ENCODE results near the gene ZMYND10.
A peak's percentile ranks its signal among the peaks of the same experiment; 100 is the strongest.

The ZMYND10 gene

GRCh38 chr3:50345586-50346234 is at the start of gene ZMYND10:
TSS of gene ZMYND10 (minus strand) at chr3:50345732. CDS start at chr3:50345579, 153 bp downstream.
- DNase-seq: peak; percentile 88

DNA sequence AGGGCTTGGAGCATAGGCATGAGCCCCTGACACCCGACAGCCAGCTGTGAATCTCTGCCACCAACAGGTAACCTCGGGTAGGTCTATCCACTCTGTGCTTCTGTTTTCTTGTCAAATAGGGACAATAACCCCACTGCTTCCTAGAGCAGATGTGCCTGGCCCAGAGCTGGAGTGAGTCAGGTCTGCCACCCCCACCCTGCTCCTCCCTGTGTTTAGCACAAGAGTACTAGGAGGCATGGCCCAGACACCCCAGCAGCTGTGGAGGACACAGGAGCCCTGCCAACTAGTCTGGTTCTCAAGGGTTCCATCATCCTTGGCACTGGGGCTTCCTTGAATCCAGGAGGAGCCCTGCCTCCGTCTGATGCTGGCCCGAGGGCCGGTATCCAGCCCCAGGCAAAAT is 47.5 kb upstream of the ZMYND10 start:
- no peak for DNase-seq

GRCh38 chr3:50392101-50392715 is 46.7 kb upstream of the ZMYND10 start:
- peak; percentile 18 for DNase-seq

DNA sequence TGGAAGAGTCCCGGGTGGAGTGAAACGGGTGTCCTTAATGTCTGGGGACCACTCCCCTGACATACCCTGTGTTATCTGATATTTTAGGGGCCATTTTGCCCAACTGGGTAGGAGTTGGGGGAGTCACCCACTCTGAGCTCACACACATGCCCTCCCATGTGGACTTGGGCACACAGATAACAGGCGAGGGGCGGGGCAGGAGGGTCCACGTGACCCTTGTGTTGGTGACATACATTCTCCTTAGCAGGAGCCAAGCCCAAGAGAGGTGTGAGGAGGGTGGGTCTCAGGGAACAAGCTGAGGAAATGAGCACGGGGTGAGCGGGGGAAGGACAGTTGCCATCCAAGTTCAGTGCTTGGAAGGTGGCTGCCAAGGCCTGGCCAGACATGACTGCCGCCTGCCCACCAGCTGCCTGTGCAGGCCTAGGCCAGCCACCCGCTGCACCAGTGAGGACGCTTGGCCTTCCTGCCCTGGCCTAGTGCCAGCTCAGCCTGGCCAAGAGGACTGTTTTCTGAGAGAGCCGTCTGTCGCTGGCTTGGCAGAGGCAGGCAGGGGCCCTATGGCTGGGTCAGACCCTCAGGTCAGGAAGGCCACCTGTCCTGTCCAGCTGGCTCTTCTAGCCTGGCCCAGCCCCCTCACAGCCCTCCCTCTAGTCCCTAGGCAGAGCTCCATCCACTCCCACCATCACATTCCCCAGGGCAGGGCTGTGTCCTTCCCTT is 45.1 kb upstream of the ZMYND10 start:
- DNase-seq: peak; percentile 71

GRCh38 chr3:50389414-50389767 is 43.9 kb upstream of the ZMYND10 start:
- DNase-seq: no peak

DNA sequence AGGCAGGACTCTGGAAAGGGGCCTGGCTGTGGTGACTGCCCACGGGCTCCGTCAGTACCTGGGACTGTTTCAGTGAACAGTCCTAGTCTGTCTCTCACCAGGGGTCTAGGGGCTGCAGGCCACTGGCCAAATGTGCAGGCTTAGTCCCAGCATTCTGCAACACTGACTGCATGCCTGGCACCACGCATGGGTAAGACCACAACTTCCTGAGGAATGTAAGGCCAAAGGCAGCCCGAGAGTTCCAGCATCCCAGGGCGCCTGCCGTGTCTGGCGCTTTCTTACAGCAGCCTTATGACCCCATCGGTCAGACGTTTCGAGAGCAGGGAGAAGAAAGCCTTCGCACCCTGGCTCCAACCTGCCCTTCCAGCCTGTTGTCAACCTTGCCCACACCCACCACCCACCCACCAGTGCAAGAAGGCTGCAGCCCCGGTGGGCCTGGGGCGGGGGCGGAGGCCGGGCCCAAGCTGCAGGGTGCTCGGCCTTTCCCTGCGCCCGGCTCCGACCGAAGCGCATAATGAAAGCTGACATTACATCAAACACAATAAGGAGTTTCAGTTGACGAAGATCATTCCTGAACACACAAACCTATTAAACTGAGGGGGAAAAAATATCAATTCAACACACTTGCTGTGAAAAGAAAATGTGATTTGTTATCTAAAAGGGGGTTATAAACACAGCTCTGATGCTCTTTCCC is 43.3 kb upstream of the ZMYND10 start:
- no peak for DNase-seq

GRCh38 chr3:50388016-50388719 is 42.6 kb upstream of the ZMYND10 start:
- DNase-seq: peak; percentile 58

DNA sequence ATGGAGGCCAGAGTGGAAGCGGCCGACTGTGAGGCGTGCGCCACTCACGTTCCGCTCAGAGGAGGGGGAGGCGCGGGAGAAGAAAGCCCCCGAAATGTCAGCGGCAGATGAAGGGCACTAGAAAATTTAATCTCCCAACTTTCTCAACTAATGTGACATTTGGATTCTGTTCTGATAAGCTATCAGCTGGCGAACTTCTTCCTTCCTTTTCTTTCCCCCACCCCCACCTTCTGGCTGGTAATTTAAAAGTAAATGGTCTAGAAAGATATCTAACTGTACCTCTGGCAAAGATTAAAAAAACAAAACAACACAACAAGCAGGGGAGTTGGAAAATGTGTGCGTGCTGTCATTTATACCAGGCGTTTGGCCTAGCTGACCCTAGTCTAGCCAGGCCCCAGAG is 40.2 kb upstream of the ZMYND10 start:
- DNase-seq: peak; percentile 70

GRCh38 chr3:50383750-50384149 is 38.2 kb upstream of the ZMYND10 start:
- DNase-seq: no peak

GRCh38 chr3:50382722-50383121 is 37.2 kb upstream of the ZMYND10 start:
- no peak for DNase-seq

- no peak for DNase-seq
Measured at GRCh38 chr3:50381383-50381782, 35.9 kb upstream of the ZMYND10 start.

DNA sequence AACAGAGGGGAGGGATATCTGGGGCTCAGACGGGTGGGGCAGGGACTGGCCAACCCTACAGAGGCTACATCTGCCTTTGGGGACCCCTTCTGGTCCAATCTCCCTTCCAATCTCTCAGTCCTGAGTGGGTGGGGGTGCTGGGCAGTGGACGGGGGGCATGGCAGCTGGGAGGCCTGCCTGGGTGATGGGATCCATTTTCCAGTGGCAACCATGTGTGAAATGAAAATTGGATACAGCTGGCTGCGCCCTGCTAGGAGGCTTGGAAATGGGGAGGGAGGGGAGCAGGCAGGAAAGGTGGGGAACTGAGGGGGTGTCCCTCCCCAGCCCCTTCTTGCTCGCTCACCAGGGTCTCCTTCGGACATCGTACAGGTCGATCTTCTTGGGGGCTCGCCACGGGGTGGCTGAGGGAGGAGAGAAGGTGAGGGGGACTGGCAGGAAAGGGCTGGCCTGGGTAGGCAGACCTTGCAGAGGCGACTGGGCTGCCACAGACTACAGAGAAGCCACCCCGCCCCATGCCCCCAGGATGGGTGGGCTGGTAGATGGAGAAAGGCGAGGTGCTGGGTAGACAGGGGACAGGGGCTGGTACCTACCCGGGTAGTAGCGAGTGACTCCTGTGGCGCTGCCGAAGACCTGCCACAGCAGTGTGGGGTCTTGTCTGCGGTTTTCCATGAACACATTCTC is 35.0 kb upstream of the ZMYND10 start:
- no peak for DNase-seq

DNA sequence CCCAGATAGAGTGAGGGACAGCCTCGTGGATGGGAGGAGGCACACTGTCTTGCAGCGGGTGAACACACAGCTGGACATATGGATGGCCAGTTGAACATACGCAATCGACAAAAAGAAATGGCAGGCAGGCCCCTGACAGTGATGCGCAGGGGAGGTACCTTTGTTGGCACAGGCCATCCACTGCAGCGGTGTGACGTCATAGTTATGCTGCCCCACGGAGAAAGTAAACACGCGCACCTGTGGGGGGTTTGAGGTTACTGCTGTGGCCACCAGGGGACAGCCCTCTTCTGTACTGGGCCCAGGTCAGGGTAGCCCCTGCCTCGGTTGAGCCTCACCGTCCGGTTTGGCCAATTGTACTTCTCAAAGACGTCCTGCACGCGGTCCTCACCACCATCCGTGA is 33.2 kb upstream of the ZMYND10 start:
- no peak for DNase-seq

DNA sequence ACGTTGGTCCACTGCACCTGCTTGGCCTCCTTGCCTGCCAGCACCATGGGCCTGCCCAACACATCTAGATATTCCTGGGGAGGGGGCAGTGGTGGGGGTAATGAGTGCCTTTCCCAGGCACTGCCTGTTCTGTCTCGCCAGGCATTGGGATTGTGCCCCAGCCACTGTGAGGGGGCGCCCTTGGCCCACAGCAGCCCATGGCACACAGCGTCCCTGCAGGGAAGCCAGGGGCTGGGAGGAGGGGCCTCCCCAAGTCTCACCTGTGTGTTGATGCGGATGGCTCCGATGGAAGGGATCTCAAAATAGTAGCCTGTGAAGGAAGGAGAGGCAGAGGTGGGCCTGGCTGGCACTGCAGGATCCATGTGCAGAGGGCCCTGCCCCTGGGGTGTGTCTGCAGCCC is 32.5 kb upstream of the ZMYND10 start:
- no peak for DNase-seq

DNA sequence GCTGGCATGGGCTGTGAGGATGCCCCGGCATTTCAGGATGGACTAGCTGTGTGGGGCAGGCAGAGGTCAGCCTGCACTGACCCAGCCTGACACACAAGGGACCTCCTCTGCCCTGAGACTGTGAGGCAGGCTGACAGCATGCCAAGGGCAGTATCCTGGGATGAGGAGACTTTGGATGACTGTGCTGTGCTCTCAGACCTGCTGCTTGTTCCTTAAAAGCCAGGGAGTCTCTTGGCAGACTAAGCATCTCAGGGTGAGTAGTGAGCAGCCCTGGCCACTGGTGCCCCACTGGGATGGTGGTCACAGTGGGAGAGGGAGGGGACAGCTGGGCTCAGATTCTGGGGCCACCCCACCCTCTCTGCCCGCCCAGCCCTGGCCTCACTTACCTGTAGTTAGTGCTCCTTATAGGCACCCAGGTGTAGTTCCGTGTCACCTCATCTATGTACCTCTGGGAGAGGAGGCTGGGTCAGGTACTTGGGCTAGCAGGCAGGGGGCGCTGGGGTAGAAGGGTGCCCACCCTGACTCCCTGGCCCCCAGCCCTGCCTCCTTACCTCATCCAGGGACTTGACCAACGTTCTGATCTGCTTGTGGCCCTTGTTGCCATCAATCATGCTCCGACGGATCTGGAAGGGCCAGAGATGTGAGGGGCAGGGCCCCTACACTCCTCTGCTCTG is 29.9 kb upstream of the ZMYND10 start:
- DNase-seq: no peak

DNA sequence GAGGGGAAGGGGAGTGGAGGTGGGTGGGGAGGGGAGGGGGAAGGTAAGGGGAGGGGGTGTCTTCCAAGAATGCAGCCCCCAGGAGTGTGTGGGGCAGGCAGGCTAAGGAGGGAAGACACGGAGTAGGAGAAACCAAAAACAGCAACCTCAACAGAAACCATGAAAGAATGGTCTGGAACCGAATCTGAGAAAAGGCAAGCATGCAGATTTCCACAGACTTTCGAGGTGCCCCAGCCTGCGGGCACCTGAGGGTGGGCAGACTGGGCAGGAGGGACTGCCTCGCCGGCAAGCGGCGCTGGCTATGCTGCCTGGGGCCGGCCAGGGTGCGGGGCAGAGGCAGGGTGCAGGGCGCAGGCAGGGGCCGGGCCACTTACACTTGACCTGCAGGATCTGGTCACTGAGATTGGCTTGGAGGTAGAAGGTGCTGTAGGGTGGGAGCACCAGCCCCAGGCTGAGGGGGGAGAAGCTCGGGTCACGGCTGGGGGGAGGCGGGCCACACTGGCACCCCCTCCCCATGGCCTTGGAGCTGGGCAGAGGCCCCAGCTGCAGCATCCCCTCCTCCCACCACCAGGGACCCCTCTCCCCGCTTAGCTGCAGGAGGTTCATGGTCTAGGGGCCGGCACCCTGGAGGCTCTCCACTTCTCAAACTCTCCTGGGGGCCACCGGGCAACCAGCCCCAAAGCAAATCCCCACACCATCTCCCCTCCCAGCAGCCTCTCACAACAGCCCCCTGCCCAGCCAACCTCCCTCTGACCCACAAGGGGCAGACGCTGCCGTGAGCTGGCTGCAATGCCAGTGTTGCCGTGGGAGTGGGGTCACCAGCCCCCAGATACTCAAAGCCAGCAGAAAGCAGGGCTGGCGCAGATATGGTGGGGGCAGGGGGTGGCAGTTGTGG is 29.1 kb upstream of the ZMYND10 start:
- no peak for DNase-seq

GRCh38 chr3:50373146-50374051 is 27.9 kb upstream of the ZMYND10 start:
- DNase-seq: no peak

GRCh38 chr3:50372349-50372748 is 26.8 kb upstream of the ZMYND10 start:
- peak; percentile 82 for DNase-seq

- DNase-seq: no peak
Measured at GRCh38 chr3:50371133-50371685, 25.7 kb upstream of the ZMYND10 start.
